GM23338 (cell line): ENCODE data around the gene GLUL. TPM values are rescaled to one million over a fixed set of nuclear protein-coding genes. Genes with fewer than 3 reads are reported as not detected.

Experiments
- ATAC-seq: fragments of 200-7000 bp; cut with Tn5 transposase; 3 replicates; pipeline ENCODE4 v1.9.1; 2020
- DNase-seq: peaks from one replicate; pipeline ENCODE4 v3.0.0-alpha.2; 2015; ENCODE audit warnings: low spot score
- H2AFZ ChIP-seq: fragments of 200-600 bp; sonication (generic); 2 replicates; pipeline ENCODE4 v1.8.0; 2016; ENCODE audit warnings: antibody characterized with exemption, mild to moderate bottlenecking, moderate library complexity
- H3F3A ChIP-seq: fragments of 200-600 bp; sonication (generic); replicated peaks from 2 replicates; pipeline ENCODE4 v1.8.0; 2017; ENCODE audit warnings: antibody characterized with exemption, mixed run types, low read depth
- H3K27ac ChIP-seq: fragments of 200-600 bp; sonication (generic); 2 replicates; pipeline ENCODE4 v1.6.1; 2016; ENCODE audit warnings: low read depth
- H3K27me3 ChIP-seq: fragments of 200-600 bp; sonication (generic); 2 replicates; pipeline ENCODE4 v1.8.0; 2016; ENCODE audit warnings: mild to moderate bottlenecking, mixed run types, moderate library complexity; ENCODE audit not compliant: insufficient read depth
- H3K36me3 ChIP-seq: fragments of 200-600 bp; sonication (generic); 2 replicates; pipeline ENCODE4 v1.8.0; 2016; ENCODE audit warnings: mild to moderate bottlenecking; ENCODE audit not compliant: insufficient read depth
- H3K4me1 ChIP-seq: fragments of 200-600 bp; sonication (generic); 2 replicates; pipeline ENCODE4 v1.8.0; 2016; ENCODE audit warnings: mild to moderate bottlenecking, moderate library complexity; ENCODE audit not compliant: insufficient read depth
- H3K4me2 ChIP-seq: fragments of 200-600 bp; sonication (generic); 2 replicates; pipeline ENCODE4 v1.7.1; 2017; ENCODE audit warnings: mixed run types
- H3K4me3 ChIP-seq: fragments of 200-600 bp; sonication (generic); 2 replicates; pipeline ENCODE4 v1.6.1; 2016; ENCODE audit warnings: mixed run types
- H3K79me2 ChIP-seq: fragments of 200-600 bp; sonication (generic); replicated peaks from 2 replicates; pipeline ENCODE4 v1.8.0; 2017; ENCODE audit warnings: mild to moderate bottlenecking; ENCODE audit not compliant: insufficient read depth
- H3K9me2 ChIP-seq: fragments of 200-600 bp; sonication (generic); 2 replicates; pipeline ENCODE4 v1.8.0; 2017; ENCODE audit not compliant: insufficient read depth
- H4K20me1 ChIP-seq: fragments of 200-600 bp; sonication (generic); replicated peaks from 2 replicates; pipeline ENCODE4 v1.8.0; 2017; ENCODE audit warnings: mild to moderate bottlenecking; ENCODE audit not compliant: insufficient read depth
- H3K27ac Mint-ChIP-seq: 2 replicates; pipeline ENCODE4 v1.8.0; 2020; ENCODE audit warnings: inconsistent platforms, mild to moderate bottlenecking, moderate library complexity, mixed read lengths
- H3K27me3 Mint-ChIP-seq: 3 replicates; pipeline ENCODE4 v1.8.0; 2022; ENCODE audit warnings: low read depth, mild to moderate bottlenecking, moderate library complexity, mixed read lengths, inconsistent platforms; ENCODE audit not compliant: insufficient read depth, poor library complexity
- H3K36me3 Mint-ChIP-seq: 3 replicates; pipeline ENCODE4 v1.8.0; 2021; ENCODE audit warnings: low read depth, mild to moderate bottlenecking, inconsistent platforms, moderate library complexity, mixed read lengths
- H3K4me1 Mint-ChIP-seq: 3 replicates; pipeline ENCODE4 v1.8.0; 2020; ENCODE audit warnings: mild to moderate bottlenecking, inconsistent platforms, mixed read lengths
- H3K4me3 Mint-ChIP-seq: 3 replicates; pipeline ENCODE4 v1.8.0; 2021; ENCODE audit warnings: moderate library complexity, mild to moderate bottlenecking, inconsistent platforms, mixed read lengths
- H3K9me3 Mint-ChIP-seq: 3 replicates; pipeline ENCODE4 v1.8.0; 2020; ENCODE audit warnings: moderate library complexity, mild to moderate bottlenecking, inconsistent platforms, mixed read lengths
- CREB1 ChIP-seq: fragments of 250-450 bp; sonication (Bioruptor Pico); IDR thresholded peaks from 2 replicates; pipeline ENCODE4 v1.5.0; 2020; ENCODE audit warnings: low read depth, mild to moderate bottlenecking, moderate library complexity
- EZH2 ChIP-seq: fragments of 200-600 bp; sonication (generic); IDR thresholded peaks from one replicate; pipeline ENCODE4 v1.8.0; 2017; ENCODE audit warnings: antibody characterized with exemption, mild to moderate bottlenecking, low read depth; ENCODE audit not compliant: unreplicated experiment
- EZH2phosphoT487 ChIP-seq: fragments of 200-600 bp; sonication (generic); IDR thresholded peaks from one replicate; pipeline ENCODE4 v1.8.1; 2018; ENCODE audit warnings: antibody characterized with exemption; ENCODE audit not compliant: unreplicated experiment
- JUNB ChIP-seq: IDR thresholded peaks from one replicate; pipeline ENCODE4 v1.6.1; 2016; ENCODE audit warnings: antibody characterized with exemption; ENCODE audit not compliant: unreplicated experiment
- NANOG ChIP-seq: IDR thresholded peaks from 2 replicates; pipeline ENCODE4 v1.6.1; 2016; ENCODE audit warnings: antibody characterized with exemption, borderline replicate concordance
- POLR2AphosphoS5 ChIP-seq: IDR thresholded peaks from 2 replicates; pipeline ENCODE4 v1.6.1; 2016; ENCODE audit warnings: antibody characterized with exemption, low read depth
- STAT1 ChIP-seq: IDR thresholded peaks from one replicate; pipeline ENCODE4 v1.6.1; 2016; ENCODE audit warnings: antibody characterized with exemption; ENCODE audit not compliant: unreplicated experiment
- ZNF114 ChIP-seq: fragments of 250-450 bp; sonication (Bioruptor Pico); IDR thresholded peaks from 2 replicates; pipeline ENCODE4 v1.5.0; 2020; ENCODE audit warnings: mild to moderate bottlenecking, moderate library complexity
- ZNF331 ChIP-seq: fragments of 250-450 bp; sonication (Bioruptor Pico); IDR thresholded peaks from 2 replicates; pipeline ENCODE4 v1.5.0; 2020; ENCODE audit warnings: low read depth, mild to moderate bottlenecking, moderate library complexity
- polyA plus RNA-seq: library from polyadenylated mRNA; unstranded; fragments of >200 nt; fragmentation: Nextera tagmentation; extraction: Ambion mirVana; gene quantifications from 2 replicates; pipeline ENCODE4 v1.2.1, GENCODE V29; 2016
- total RNA-seq: library from RNA; depleted of rRNA; stranded (reverse); fragments of >200 nt; shearing (Covaris generic); gene quantifications from 2 replicates; pipeline ENCODE4 v1.2.3, GENCODE V29; 2014
- TF ChIP-seq, protein P1 (sequence below): IDR thresholded peaks from 2 replicates; pipeline ENCODE4 v1.6.1; 2016; ENCODE audit warnings: antibody characterized with exemption
- TF ChIP-seq, protein P2 (sequence below): IDR thresholded peaks from one replicate; pipeline ENCODE4 v1.6.1; 2018; ENCODE audit warnings: antibody characterized with exemption; ENCODE audit not compliant: unreplicated experiment
- TF ChIP-seq, protein P3 (sequence below): fragments of 250-450 bp; sonication (Bioruptor Pico); IDR thresholded peaks from 2 replicates; pipeline ENCODE4 v1.5.0; 2020; ENCODE audit warnings: mild to moderate bottlenecking, moderate library complexity
- TF ChIP-seq, protein P4 (sequence below), 2 experiments: fragments of 200-600 bp in 1 of 2; sonication (generic) in 1 of 2; conservative IDR thresholded peaks; 2 replicates each; pipeline versions ENCODE4 v1.5.1 to v1.6.1; 2016 to 2017; ENCODE audit warnings: antibody characterized with exemption in 2 of 2, low read depth in 2 of 2, mild to moderate bottlenecking in 2 of 2, moderate library complexity in 1 of 2

GLUL gene
- total and polyA plus RNA-seq, 2 experiments from 2014 or later, result 254 to 356 TPM

DNA sequence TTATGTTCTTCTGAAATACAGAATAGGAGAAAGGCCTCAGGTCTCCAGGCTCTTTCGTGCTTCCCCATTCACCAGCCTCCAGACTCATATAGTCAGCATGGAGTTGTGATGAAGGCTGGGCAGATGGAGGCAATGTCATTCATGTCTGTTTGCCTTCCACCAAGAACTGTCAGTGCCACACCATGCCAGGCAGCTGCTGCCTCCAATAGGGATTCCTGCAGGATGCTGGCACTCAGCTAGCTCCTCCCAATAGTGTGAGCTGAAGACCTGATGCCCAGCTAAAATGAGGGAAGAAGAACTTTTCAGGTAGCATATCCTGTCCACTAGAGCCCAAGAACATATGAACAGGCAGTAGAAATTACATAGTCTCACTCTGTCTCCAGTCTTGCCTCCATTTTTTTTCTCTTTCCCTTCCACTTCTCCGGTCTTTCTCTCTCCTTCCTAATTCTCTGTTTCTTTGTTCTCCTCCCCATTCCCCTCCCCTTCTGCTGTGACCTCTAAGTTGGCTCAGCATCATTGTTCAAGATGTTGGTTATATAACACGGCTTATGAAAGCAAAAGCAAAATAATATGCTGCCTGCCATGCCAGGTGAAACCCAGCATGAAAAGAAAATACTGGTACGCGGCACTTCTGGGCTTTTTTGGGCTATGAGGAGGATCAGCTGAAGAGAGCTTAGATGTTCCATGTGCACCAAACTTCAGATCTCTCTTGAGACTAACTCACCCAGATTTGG lies 17.3 kb downstream of the GLUL start:
- TF ChIP-seq STAT1 (no peak), ZNF114 (no peak), CREB1 (CRISPR knock-in tag) (no peak), ZNF331 (CRISPR knock-in tag) (no peak), JUNB (no peak), NANOG (no peak), EZH2 (no peak), EZH2phosphoT487 (no peak), POLR2AphosphoS5 (no peak)
- TF ChIP-seq, protein P1, sequence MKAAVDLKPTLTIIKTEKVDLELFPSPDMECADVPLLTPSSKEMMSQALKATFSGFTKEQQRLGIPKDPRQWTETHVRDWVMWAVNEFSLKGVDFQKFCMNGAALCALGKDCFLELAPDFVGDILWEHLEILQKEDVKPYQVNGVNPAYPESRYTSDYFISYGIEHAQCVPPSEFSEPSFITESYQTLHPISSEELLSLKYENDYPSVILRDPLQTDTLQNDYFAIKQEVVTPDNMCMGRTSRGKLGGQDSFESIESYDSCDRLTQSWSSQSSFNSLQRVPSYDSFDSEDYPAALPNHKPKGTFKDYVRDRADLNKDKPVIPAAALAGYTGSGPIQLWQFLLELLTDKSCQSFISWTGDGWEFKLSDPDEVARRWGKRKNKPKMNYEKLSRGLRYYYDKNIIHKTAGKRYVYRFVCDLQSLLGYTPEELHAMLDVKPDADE, result no peak
- TF ChIP-seq, protein P2, sequence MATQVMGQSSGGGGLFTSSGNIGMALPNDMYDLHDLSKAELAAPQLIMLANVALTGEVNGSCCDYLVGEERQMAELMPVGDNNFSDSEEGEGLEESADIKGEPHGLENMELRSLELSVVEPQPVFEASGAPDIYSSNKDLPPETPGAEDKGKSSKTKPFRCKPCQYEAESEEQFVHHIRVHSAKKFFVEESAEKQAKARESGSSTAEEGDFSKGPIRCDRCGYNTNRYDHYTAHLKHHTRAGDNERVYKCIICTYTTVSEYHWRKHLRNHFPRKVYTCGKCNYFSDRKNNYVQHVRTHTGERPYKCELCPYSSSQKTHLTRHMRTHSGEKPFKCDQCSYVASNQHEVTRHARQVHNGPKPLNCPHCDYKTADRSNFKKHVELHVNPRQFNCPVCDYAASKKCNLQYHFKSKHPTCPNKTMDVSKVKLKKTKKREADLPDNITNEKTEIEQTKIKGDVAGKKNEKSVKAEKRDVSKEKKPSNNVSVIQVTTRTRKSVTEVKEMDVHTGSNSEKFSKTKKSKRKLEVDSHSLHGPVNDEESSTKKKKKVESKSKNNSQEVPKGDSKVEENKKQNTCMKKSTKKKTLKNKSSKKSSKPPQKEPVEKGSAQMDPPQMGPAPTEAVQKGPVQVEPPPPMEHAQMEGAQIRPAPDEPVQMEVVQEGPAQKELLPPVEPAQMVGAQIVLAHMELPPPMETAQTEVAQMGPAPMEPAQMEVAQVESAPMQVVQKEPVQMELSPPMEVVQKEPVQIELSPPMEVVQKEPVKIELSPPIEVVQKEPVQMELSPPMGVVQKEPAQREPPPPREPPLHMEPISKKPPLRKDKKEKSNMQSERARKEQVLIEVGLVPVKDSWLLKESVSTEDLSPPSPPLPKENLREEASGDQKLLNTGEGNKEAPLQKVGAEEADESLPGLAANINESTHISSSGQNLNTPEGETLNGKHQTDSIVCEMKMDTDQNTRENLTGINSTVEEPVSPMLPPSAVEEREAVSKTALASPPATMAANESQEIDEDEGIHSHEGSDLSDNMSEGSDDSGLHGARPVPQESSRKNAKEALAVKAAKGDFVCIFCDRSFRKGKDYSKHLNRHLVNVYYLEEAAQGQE, result no peak
- TF ChIP-seq, protein P3, sequence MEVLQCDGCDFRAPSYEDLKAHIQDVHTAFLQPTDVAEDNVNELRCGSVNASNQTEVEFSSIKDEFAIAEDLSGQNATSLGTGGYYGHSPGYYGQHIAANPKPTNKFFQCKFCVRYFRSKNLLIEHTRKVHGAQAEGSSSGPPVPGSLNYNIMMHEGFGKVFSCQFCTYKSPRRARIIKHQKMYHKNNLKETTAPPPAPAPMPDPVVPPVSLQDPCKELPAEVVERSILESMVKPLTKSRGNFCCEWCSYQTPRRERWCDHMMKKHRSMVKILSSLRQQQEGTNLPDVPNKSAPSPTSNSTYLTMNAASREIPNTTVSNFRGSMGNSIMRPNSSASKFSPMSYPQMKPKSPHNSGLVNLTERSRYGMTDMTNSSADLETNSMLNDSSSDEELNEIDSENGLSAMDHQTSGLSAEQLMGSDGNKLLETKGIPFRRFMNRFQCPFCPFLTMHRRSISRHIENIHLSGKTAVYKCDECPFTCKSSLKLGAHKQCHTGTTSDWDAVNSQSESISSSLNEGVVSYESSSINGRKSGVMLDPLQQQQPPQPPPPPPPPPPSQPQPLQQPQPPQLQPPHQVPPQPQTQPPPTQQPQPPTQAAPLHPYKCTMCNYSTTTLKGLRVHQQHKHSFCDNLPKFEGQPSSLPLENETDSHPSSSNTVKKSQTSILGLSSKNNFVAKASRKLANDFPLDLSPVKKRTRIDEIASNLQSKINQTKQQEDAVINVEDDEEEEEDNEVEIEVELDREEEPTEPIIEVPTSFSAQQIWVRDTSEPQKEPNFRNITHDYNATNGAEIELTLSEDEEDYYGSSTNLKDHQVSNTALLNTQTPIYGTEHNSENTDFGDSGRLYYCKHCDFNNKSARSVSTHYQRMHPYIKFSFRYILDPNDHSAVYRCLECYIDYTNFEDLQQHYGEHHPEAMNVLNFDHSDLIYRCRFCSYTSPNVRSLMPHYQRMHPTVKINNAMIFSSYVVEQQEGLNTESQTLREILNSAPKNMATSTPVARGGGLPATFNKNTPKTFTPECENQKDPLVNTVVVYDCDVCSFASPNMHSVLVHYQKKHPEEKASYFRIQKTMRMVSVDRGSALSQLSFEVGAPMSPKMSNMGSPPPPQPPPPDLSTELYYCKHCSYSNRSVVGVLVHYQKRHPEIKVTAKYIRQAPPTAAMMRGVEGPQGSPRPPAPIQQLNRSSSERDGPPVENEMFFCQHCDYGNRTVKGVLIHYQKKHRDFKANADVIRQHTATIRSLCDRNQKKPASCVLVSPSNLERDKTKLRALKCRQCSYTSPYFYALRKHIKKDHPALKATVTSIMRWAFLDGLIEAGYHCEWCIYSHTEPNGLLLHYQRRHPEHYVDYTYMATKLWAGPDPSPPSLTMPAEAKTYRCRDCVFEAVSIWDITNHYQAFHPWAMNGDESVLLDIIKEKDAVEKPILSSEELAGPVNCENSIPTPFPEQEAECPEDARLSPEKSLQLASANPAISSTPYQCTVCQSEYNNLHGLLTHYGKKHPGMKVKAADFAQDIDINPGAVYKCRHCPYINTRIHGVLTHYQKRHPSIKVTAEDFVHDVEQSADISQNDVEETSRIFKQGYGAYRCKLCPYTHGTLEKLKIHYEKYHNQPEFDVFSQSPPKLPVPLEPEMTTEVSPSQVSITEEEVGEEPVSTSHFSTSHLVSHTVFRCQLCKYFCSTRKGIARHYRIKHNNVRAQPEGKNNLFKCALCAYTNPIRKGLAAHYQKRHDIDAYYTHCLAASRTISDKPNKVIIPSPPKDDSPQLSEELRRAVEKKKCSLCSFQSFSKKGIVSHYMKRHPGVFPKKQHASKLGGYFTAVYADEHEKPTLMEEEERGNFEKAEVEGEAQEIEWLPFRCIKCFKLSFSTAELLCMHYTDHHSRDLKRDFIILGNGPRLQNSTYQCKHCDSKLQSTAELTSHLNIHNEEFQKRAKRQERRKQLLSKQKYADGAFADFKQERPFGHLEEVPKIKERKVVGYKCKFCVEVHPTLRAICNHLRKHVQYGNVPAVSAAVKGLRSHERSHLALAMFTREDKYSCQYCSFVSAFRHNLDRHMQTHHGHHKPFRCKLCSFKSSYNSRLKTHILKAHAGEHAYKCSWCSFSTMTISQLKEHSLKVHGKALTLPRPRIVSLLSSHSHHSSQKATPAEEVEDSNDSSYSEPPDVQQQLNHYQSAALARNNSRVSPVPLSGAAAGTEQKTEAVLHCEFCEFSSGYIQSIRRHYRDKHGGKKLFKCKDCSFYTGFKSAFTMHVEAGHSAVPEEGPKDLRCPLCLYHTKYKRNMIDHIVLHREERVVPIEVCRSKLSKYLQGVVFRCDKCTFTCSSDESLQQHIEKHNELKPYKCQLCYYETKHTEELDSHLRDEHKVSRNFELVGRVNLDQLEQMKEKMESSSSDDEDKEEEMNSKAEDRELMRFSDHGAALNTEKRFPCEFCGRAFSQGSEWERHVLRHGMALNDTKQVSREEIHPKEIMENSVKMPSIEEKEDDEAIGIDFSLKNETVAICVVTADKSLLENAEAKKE (CRISPR knock-in tag), result no peak
- TF ChIP-seq, protein P4, sequence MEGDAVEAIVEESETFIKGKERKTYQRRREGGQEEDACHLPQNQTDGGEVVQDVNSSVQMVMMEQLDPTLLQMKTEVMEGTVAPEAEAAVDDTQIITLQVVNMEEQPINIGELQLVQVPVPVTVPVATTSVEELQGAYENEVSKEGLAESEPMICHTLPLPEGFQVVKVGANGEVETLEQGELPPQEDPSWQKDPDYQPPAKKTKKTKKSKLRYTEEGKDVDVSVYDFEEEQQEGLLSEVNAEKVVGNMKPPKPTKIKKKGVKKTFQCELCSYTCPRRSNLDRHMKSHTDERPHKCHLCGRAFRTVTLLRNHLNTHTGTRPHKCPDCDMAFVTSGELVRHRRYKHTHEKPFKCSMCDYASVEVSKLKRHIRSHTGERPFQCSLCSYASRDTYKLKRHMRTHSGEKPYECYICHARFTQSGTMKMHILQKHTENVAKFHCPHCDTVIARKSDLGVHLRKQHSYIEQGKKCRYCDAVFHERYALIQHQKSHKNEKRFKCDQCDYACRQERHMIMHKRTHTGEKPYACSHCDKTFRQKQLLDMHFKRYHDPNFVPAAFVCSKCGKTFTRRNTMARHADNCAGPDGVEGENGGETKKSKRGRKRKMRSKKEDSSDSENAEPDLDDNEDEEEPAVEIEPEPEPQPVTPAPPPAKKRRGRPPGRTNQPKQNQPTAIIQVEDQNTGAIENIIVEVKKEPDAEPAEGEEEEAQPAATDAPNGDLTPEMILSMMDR (conservative IDR thresholded peaks at IDR 0.05; ENCODE audit: low read depth in 2 of 2), result no peak
- Histone ChIP-seq H2AFZ (no peak overlapping the region), H3K27ac (no peak overlapping the region), H3K4me3 (no peak overlapping the region), H3F3A (no peaks in the 10 kb centered on the region), H3K27me3 (no peaks in the 10 kb centered on the region), H3K9me2 (no peaks in the 10 kb centered on the region), H4K20me1 (no peaks in the 10 kb centered on the region), H3K4me1 (no peaks in the 10 kb centered on the region), H3K36me3 (no peaks in the 10 kb centered on the region), H3K79me2 (no peaks in the 10 kb centered on the region), H3K4me2 (no peak overlapping the region)
- Mint-ChIP-seq H3K36me3 (no peaks in the 10 kb centered on the region), H3K27ac (no peak overlapping the region), H3K4me1 (no peaks in the 10 kb centered on the region), H3K27me3 (peaks cover 6% of the 10 kb centered on the region), H3K4me3 (no peak overlapping the region), H3K9me3 (no peaks in the 10 kb centered on the region)
- ATAC-seq (no peak), DNase-seq (no peak)
